ENCODE measurements around the gene SPDEF.

The SPDEF gene

DNA sequence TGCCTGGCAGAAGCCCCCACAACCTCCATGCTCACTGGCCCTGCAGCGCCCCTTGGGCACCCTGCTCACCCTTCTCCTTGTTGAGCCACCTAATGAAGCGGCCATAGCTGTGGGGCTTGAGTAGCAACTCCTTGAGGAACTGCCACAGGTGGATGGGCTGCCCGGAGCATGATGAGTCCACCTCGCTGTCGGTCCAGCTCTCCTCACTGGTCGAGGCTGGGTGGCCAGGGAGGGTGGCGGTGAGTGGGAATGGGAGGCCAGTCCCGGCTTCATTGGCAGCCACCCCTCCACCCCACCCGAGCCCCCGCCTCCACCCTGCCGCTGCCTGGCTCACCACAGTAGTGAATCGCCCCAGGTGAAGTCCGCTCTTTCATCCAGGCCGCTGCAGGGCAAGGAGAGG lies 16.9 kb downstream of the SPDEF start:
- TF ChIP-seq POLR2A (IDR thresholded peaks at IDR 0.05; ENCODE audit: low read depth, low read length) = no peak
- FAIRE-seq (no peak), DNase-seq (ENCODE audit: insufficient read length, low spot score) (no peak)

DNA sequence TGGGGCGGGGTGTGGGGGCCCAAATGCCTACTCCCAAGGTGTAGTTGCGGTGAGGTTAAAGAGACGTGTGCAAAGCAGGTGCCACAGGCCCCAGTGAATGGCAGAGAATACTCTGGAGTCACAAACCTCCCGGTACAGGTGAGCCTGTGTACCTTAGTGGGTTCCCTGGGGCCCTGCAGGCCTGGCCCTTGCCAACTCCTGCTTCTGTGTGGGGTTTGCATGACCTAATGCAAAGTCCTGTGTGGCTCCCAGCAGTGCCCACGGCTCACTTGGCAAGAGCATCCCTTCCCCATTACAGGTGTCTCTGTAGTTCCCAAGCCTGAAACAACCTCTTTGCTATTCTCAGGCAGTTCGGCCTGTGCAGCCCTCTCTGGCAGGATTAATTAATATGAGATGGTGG lies 17.5 kb downstream of the SPDEF start:
- TF ChIP-seq POU2F2 (IDR thresholded peaks at IDR 0.05; ENCODE audit: low read depth, low read length) (no peak), SPI1 (IDR thresholded peaks at IDR 0.05; ENCODE audit: low read depth, low read length) (no peak), PAX5 (IDR thresholded peaks at IDR 0.05; ENCODE audit: insufficient read depth, low read length, severe bottlenecking) (no peak), POLR2A (IDR thresholded peaks at IDR 0.05; ENCODE audit: low read depth, low read length) (no peak), POLR2AphosphoS5 (IDR thresholded peaks at IDR 0.05; ENCODE audit: low read depth, low read length) (no peak), TAF1 (IDR thresholded peaks at IDR 0.05; ENCODE audit: low read depth, low read length) (no peak)
- DNase-seq (ENCODE audit: insufficient read length, low spot score) = no peak
- FAIRE-seq = no peak

GRCh38 chr6:34537922-34538550 lies 18.1 kb downstream of the SPDEF start:
- DNase-seq (ENCODE audit: insufficient read length, low spot score) (no peak), FAIRE-seq (no peak)
- TF ChIP-seq POLR2A (IDR thresholded peaks at IDR 0.05; ENCODE audit: low read depth, low read length) (no peak), POLR2AphosphoS5 (IDR thresholded peaks at IDR 0.05; ENCODE audit: low read depth, low read length) (no peak), POU2F2 (IDR thresholded peaks at IDR 0.05; ENCODE audit: low read depth, low read length) (no peak), PAX5 (IDR thresholded peaks at IDR 0.05; ENCODE audit: insufficient read depth, low read length, severe bottlenecking) (no peak), TAF1 (IDR thresholded peaks at IDR 0.05; ENCODE audit: low read depth, low read length) (no peak), SPI1 (IDR thresholded peaks at IDR 0.05; ENCODE audit: low read depth, low read length) (no peak)

- DNase-seq (ENCODE audit: insufficient read length, low spot score) (no peak), FAIRE-seq (no peak)
- TF ChIP-seq TAF1 (IDR thresholded peaks at IDR 0.05; ENCODE audit: low read depth, low read length) (no peak), SPI1 (IDR thresholded peaks at IDR 0.05; ENCODE audit: low read depth, low read length) (no peak), PAX5 (IDR thresholded peaks at IDR 0.05; ENCODE audit: insufficient read depth, low read length, severe bottlenecking) (no peak), POLR2AphosphoS5 (IDR thresholded peaks at IDR 0.05; ENCODE audit: low read depth, low read length) (no peak)
These were observed 18.9 kb downstream of the SPDEF start for GRCh38 chr6:34536959-34537848.

DNA sequence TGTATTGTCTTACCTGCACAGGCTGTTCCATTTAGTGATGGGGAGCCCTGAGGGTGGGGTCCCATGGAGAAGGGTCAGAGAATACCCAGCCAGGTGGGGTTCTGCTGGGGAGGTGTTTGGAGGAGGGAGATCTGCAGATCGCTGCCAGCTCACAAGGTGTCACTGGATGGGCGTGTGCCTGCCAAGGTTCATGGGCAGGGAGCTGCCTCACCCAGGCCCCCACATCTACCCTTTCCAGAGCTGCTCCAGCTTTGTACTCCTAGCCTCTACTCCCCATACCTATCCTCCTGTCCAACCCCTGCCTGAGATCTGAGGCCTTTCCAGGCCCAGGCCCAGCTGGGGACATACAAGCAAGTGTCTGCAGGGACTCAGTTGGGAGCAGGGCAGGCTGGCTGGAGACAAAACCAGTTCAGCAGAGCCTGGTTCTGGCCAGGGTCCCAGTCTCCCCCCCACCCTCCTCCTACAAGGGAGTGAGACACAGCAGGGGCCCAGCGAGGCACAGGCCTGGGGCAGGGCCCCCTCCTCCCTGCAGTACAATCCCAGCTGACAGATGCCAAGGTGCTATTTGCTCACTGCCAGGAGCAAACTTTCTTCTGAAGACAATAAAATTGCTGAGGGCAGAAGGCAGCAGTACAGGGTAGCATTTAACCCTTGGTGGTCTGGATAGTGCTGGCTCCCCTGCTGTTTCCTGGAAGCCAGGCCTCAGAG lies 19.7 kb downstream of the SPDEF start:
- TF ChIP-seq POU2F2 (IDR thresholded peaks at IDR 0.05; ENCODE audit: low read depth, low read length) (no peak), SPI1 (IDR thresholded peaks at IDR 0.05; ENCODE audit: low read depth, low read length) (no peak), TAF1 (IDR thresholded peaks at IDR 0.05; ENCODE audit: low read depth, low read length) (no peak), PAX5 (IDR thresholded peaks at IDR 0.05; ENCODE audit: insufficient read depth, low read length, severe bottlenecking) (no peak), POLR2AphosphoS5 (IDR thresholded peaks at IDR 0.05; ENCODE audit: low read depth, low read length) (no peak)
- FAIRE-seq (no peak), DNase-seq (ENCODE audit: insufficient read length, low spot score) (no peak)

GRCh38 chr6:34535646-34536045 lies 20.5 kb downstream of the SPDEF start:
- FAIRE-seq = no peak
- DNase-seq (ENCODE audit: insufficient read length, low spot score) = no peak
- TF ChIP-seq PAX5 (IDR thresholded peaks at IDR 0.05; ENCODE audit: insufficient read depth, low read length, severe bottlenecking) = no peak
- no peak for TF ChIP-seq SPI1 (IDR thresholded peaks at IDR 0.05; ENCODE audit: low read depth, low read length)
- TF ChIP-seq TAF1 (IDR thresholded peaks at IDR 0.05; ENCODE audit: low read depth, low read length) = no peak
- no peak for TF ChIP-seq POLR2A (IDR thresholded peaks at IDR 0.05; ENCODE audit: low read depth, low read length)
- TF ChIP-seq POU2F2 (IDR thresholded peaks at IDR 0.05; ENCODE audit: low read depth, low read length) = no peak
- no peak for TF ChIP-seq POLR2AphosphoS5 (IDR thresholded peaks at IDR 0.05; ENCODE audit: low read depth, low read length)

- DNase-seq (ENCODE audit: insufficient read length, low spot score) (no peak), FAIRE-seq (no peak)
- no peak for TF ChIP-seq POLR2A (IDR thresholded peaks at IDR 0.05; ENCODE audit: low read depth, low read length)
- TF ChIP-seq TAF1 (IDR thresholded peaks at IDR 0.05; ENCODE audit: low read depth, low read length) = no peak
- no peak for TF ChIP-seq PAX5 (IDR thresholded peaks at IDR 0.05; ENCODE audit: insufficient read depth, low read length, severe bottlenecking)
- TF ChIP-seq POU2F2 (IDR thresholded peaks at IDR 0.05; ENCODE audit: low read depth, low read length) = no peak
- TF ChIP-seq SPI1 (IDR thresholded peaks at IDR 0.05; ENCODE audit: low read depth, low read length) = no peak
- no peak for TF ChIP-seq POLR2AphosphoS5 (IDR thresholded peaks at IDR 0.05; ENCODE audit: low read depth, low read length)
These were observed 20.9 kb downstream of the SPDEF start for GRCh38 chr6:34535199-34535598.

GRCh38 chr6:34534656-34535055 lies 21.5 kb downstream of the SPDEF start:
- FAIRE-seq (no peak), DNase-seq (ENCODE audit: insufficient read length, low spot score) (no peak)
- TF ChIP-seq PAX5 (IDR thresholded peaks at IDR 0.05; ENCODE audit: insufficient read depth, low read length, severe bottlenecking) (no peak), SPI1 (IDR thresholded peaks at IDR 0.05; ENCODE audit: low read depth, low read length) (no peak), TAF1 (IDR thresholded peaks at IDR 0.05; ENCODE audit: low read depth, low read length) (no peak), POU2F2 (IDR thresholded peaks at IDR 0.05; ENCODE audit: low read depth, low read length) (no peak), POLR2AphosphoS5 (IDR thresholded peaks at IDR 0.05; ENCODE audit: low read depth, low read length) (no peak), POLR2A (IDR thresholded peaks at IDR 0.05; ENCODE audit: low read depth, low read length) (no peak)

DNA sequence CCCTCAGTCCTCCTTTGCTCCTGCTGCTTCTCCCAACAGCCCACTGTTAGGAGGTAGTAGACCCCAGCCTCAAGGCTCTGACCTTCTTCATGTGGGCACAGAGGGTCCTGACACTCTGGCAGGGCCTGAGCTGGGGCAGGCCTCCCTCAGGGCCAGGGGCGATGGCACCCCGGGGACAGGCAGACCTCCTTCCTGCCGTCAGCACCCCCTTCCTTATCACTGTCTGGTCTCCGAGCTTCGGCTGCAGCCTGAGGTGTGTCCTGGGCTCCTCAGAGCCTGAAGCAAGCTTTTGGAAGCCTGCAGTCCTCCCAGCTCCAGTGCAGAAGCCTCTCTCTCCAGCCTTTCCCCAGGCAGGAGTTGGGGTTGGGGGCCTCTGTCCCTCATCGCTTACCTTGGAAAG lies 22.0 kb downstream of the SPDEF start:
- DNase-seq (ENCODE audit: insufficient read length, low spot score) (no peak), FAIRE-seq (no peak)
- TF ChIP-seq PAX5 (IDR thresholded peaks at IDR 0.05; ENCODE audit: insufficient read depth, low read length, severe bottlenecking) (no peak), POLR2A (IDR thresholded peaks at IDR 0.05; ENCODE audit: low read depth, low read length) (no peak), SPI1 (IDR thresholded peaks at IDR 0.05; ENCODE audit: low read depth, low read length) (no peak), POLR2AphosphoS5 (IDR thresholded peaks at IDR 0.05; ENCODE audit: low read depth, low read length) (no peak), POU2F2 (IDR thresholded peaks at IDR 0.05; ENCODE audit: low read depth, low read length) (no peak), TAF1 (IDR thresholded peaks at IDR 0.05; ENCODE audit: low read depth, low read length) (no peak)

Measured in GM12891 (cell line).